COR-L47 (cell line): ENCODE measurements around the gene HACD2.
"Not testable (repeated sequence)": the region's sequence is repeated elsewhere in the genome, so short reads cannot be mapped to it uniquely, and the experiment has no call there.

Source experiments
- DNase-seq: peaks from one replicate; lab custom pipeline; 2025; lab: John Stamatoyannopoulos, UW

Gene HACD2

DNA sequence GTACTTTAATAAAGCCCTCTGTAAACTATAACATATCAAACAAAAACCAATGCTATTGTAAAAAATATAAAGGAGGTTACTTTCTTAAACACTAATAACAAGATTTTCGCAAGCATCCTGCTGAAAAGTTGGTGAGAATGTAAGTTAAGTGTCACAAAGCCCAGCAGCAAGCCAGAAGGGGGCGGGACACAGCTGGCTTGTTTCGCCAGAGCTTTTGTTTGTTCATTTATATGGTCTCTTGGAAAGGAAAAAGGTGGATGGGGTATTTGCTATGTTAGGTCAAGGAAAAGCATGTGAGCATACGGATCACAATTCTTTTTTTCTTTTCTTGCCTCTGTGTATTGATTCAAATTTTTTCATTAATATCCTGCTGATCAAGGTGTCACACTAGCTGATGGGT, 59.9 kb downstream of the HACD2 start:
- no peak for DNase-seq

DNA sequence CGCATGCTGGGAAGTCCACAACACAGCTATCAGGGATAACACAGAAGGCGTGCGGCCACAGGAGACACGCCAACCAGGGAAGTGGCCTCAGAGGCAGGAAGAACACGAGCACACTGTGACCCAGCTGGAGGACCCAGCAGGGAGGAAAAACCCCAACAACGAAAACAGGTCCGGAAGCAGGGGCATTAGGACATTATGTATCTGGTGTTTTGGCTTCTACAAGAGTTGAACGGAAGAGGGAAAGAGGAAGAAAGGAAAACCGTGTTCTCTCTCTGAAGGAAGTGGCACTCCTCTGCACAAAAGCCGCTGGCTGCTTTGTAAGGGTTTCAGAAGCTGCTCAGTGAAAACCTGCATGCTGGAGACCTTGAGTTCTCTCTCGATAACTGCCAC, 61.8 kb downstream of the HACD2 start:
- no peak for DNase-seq

DNA sequence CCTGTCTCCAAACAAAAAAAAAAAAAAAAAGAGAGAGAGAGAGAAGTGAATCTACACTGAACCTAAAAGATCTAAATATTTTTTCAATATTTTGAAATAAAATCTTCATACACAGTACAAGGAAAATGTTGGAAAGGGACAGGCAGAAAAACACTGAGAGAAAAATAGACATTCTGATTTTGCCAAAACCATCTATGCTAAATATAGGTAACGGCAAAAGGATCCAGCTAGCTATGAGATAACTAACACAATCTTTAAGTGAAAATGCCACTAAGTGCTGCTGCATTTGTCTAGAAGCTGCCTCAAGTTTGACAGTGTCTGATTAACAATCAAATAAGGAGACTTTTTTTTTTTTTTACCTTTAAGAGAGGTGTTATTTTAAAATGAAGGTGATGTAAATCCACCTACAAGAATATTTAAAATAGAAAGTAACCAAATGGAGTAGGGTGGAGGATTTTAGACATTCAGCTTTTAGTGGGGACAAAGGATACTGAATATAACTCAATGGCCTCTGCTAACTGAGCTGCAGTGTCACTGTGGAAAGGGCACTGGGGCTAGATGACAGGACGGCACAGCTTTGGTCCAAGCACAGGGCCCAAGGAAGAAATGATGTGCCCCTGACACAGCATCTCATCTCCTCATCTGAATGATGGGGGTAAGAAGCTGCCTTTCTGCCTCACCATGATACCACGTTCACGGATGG, 62.4 kb downstream of the HACD2 start:
- no peak for DNase-seq

DNA sequence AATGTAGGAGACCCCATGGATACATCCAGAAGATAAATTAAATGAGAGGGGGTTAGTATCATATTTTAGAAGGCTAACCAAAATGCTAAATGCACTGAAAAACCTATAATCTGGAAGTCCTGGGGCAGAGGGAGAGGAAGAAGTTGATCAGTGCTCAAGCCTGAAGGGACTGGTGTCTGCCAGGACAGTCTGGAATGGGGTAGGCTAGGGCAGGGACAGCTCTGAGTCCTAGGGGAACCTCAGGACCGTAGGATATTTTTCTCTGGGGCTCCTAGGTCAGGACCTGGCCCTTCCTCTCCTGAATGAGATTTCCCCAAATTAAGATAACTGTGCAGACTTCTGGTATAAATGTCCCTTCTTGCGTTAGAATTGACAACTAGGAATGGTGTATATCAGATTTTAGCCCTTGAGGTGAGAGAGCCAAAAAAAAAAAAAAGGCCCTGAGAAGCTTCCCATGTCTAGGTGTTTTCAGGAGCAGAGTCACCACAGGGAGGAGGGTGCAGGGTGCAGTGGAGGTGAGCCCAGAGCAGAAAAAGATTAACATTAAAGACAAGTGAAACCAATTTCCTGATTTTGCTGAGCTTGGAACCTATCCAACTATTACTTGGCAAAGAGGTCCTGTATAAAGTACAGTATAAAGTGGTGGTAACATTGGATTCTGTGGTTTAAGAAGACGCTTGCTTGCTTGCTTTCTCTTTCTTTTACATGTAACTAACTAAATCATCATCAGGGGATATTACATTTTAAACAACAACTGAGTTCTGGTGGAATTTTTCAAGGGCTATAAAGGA, 63.5 kb downstream of the HACD2 start:
- DNase-seq, result no peak

DNA sequence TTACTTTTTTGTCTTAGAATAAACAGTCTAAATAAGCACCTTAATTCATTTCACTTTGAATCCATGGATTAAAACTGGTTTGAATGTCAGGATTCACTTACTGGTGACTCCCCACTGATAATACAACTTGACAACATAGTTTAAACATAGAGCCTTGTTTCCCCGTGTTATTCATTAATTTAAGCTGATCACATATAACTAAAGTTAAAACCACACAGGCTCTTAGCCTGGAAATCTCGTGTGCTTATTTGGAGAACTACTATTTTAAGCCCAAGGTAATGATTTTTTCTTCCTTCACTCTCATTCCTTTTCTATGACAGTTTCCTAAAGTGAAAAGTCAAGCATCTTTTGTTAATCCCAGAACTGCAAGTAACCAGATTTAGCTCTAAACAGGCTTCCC, 64.2 kb downstream of the HACD2 start:
- DNase-seq, result no peak

DNA sequence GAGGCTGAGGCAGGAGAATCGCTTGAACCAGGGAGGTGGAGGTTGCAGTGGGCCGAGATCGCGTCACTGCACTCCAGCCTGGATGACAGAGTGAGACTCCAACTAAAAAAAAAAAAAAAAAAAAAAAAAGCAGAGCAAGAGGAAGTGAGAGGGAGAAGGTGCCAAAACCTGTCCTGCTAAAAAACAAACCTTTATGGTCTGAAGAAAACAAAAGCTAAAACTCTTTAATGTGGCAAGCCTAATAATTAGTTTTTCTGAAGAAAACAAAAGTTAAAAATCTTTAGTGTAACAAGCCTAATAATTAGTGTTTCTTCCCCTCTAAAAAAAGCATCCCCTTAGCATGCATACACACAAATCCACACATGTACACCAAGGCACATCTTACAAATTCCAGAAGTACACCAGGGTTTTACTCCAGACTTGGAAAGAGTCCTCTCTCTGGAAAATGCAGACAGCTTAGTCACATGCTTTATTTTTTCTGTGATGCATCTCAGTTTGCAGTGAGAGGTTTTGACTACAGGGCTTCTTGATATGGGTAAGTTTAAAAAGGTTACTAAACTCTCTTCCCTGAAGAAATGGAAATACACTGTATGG, 65.9 kb downstream of the HACD2 start:
- DNase-seq, result no peak

DNA sequence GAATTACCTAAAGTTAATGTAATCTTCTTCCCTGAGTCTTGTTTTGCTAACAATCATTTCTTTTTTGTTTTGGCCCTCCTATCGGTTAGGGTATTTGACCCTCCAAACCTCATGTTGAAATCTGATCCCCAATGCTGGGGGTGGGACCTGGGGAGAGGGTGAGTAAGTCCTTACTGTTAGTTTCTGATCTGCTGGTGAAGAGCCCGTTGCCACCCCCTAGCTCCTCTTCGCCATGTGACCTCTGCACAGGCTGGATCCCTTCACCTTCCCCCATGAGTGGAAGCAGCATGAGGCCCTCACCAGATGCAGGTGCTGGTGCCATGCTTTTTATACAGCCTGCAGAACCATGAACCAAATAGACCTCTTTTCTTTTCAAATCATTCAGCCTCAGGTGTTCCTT, 73.1 kb downstream of the HACD2 start:
- DNase-seq, result no peak

DNA sequence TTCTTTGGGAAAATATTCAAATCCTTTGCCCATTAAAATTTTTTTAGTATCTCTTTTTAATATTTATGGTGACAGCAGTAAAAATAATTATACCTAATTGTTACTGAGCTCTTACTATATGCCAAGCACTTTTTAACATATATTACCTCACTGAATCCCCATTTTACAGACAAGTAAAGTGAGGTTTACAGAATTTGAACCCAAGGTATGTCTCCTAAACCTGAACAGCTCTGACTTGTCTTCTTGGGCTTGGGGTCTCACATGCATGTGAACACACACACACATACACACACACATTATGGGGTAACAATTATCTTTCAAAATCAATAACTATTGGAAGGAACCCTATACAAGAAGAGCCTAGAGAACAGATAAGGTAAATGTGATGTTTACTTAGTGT, 73.8 kb downstream of the HACD2 start:
- no peak for DNase-seq

DNA sequence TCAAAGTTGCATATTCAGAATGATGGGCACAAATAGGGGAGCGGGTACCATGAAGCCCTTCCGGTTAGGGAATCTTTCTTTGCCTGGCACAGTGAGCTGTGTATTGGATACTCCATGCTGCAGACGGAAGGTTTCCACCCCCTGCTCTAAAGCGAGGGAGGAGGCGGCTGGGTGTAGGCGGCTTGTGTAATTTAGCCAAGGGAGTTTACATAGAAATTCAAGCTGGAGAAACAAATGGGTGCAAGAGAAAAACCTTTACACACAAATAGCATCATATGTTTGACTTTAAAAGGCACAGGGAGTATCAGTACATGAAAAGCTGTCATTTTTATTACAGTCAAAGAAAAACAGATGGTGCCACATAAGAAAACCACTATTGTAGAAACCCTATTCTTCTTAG, 76.7 kb downstream of the HACD2 start:
- DNase-seq, result no peak

DNA sequence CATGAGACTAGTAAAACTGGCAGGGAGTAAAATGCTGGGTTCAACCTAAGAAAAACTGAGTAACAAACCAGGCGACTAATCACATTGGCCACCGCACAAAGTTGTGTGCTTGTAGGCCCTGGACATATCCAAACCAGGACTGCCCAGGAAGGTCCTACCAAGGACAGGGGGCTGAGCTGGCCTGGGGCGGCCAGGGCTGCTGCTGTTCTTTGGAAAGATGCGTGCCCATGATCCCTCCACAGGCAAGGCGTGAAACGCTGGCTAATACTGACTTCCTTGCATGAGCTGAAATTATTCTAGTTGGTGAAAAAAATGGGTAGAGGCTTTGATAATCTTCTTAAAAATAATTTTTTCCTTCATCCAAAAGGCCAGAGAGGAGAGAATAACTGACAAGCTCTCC, 79.0 kb downstream of the HACD2 start:
- DNase-seq, result no peak

DNA sequence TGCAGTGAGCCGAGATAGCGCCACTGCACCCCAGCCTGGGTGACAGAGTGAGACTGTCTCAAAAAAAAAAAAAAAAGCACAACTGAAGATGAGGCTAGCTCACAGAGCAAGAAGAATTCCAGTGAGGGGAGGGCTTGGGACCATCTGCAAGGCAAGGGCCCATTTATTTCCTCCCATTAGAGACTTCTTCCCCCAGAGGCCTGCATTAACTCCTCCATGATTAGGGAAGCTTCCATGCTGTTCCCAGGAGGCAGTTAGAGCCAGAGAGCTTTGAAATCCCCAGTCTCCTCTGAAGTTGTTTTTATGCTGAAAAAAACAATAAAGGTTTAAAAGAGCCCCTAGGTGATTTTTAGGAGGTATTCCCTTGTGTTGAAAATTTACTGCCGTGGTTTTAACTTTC, 81.7 kb downstream of the HACD2 start:
- DNase-seq, result no peak

DNA sequence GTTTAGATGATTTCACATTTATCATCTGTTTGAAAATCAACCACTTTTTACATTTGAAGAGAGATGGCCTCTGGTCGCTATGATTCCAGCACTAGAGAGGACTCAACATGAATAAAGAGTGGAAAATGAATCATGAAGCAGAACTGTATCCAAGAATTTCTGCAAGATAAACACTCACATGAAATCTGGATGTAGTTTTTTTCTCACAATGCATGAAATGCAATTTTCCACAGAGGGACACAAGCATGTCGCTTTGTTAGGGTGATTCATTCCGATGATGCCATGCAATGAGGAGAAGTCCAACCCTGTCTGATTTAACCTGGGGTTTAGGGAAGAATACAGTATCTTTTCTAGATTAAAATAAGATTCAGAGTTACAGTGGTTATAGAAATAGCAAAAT, 85.5 kb downstream of the HACD2 start:
- no peak for DNase-seq

DNA sequence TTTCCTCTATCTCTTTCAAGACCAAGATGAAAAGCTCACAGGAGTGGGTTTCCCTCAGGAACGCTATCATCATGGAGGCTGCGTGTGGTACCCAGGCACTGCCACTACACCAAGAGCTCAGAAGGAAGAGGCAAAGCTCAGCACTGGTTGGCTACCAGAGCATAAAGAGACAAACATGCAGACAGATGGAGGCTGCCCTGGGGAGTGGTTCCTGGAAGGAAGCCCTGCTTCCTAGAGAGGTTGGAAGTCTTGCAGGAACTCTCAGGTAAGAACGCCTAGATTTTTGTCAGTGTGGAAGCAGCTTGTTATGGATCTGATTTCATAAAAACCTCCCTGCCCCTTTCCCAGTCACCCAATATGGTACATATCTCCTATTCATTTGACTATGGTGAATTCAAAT, 86.1 kb downstream of the HACD2 start:
- no peak for DNase-seq

DNA sequence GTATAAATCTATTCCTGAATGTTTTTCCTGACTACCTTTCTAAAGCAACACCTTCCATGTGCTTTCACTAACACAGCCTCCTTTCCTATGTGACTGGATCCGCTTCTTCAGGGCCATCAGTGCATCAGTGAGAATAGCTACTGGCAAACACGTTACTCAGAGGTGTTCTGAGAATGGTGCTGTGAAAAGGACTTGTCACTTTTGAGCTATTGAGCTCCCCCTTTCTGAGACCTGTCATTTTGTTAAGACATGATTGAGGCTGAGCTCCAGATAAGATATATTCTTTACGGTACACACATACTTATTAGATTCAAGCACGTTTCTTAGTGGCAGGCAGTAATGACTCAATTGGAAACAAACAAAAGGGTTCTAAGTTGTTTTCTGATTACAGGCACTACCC, 90.9 kb downstream of the HACD2 start:
- no peak for DNase-seq

DNA sequence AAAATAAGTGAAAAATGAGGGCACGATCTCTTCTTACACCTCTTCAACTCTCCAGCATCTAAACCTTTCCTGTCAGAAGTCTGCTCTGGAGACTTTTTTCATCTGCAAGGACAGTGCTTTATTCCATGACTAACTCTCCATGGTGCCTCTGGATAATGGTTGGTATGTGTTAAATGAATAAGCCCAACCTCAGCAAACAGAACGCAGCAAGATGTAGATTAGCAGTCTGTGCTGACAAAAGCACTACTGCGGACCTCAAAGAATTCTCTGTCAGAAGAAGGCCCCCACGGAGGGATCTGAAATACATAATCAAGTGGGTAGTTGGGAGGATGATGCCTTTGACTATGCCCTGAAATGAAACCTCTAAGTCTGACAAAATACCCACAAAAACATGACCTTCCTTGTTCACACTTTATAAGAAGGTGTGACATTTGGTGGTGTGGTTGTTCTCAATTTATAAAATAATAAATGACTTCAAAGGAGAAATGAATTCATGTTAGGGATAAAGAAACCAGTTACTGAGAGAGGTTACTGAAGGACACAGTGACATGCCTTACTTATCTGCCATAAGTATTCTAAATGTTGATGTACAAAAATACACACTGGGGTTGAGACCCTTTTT, 92.8 kb downstream of the HACD2 start:
- DNase-seq, result no peak

DNA sequence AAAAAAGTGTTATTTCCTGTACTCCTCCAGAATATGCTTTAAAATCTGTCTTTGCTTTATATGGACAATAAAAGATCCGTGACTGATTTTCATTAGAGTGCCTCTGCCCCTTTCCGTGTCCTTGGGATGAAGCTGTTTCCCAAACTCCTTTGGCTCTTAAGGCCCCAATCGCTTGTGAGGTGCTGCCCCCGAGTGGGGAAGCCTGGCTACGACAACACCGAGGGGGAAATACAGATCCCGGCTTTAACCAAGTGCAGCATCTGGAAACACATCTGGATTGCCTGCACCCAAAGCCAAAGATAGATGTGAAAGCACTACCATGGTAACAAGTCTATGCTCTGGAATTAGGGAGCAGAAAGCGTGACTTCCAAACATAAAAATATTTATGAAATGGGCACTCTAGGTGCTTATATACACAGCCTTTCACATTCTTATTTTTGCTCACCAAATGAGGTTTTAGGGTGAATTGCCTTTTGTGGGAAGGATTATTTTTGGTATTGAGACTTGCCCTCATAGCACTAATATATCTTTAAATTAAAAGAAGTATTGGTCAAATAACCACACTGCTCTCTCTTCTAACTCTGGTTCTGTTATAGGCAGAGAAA, 95.4 kb downstream of the HACD2 start:
- peak; percentile 44 for DNase-seq

DNA sequence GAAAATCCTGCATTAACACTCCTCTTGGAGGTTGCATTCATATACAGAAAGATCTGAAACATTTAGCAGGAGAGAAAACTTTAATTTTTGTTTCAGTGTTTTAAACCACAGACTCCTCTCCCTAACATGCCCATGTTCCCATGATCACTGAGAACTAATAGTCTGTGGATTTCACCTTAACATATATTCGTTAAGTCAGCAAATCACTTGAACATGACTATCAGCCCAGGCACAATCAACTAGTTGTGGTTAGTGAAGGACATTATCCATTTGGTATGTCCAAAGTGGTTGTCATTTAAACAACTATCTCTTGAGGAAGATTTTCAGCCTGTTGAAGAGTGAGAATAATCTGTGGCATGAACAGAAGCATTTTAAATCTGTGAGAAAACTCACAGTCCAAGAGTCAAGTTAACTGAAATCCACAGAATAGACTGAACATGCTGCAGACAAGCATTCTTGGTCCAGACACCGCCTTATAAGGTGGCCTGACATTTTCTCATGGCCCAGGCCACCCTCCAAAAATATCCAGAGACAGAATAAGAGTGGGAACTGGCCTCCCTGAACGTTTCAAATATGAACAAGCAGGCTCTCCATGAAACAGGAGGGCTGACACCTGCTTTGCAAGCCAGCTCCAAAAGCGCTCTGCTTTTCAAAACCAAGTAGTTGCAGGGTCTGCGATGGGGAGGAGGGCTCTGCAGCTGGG, 96.1 kb downstream of the HACD2 start:
- DNase-seq, result no peak

DNA sequence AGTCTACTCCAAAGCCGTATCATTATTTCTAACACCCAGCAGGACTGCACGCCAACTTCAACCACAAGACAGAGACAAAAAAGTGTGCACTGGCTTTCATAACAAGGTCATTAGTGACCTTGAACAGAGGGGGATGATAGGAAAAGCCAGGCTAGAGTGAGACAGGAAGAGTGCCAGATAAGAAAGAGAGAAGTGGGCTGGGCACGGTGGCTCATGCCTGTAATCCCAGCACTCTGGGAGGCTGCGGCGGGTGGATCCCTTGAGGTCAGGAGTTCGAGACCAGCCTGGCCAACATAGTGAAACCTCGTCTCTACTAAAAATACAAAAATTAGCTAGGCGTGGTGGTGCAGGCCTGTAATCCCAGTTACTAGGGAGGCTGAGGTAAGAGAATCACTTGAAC, 97.8 kb downstream of the HACD2 start:
- not testable (repeated sequence) for DNase-seq

DNA sequence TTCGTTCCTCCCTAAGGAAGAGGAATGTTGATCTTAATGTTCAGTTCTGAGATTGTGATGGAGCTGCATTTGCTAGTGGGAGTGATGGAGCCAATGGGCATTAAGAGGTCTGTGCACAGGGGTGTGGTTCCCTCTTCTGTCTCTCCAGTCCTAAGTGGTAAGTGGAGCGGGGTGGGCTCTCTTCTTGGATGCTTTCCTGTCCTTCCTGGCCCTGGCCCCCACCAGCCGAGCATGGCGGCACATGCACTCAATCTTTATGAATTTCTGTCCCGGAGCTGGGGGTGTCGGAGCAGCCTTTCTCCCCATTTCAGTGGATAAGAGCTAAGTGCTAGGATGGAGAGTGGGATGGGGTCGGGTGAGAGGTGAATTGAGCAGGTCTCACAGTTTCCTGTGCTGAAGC, 98.4 kb downstream of the HACD2 start:
- DNase-seq, result no peak

DNA sequence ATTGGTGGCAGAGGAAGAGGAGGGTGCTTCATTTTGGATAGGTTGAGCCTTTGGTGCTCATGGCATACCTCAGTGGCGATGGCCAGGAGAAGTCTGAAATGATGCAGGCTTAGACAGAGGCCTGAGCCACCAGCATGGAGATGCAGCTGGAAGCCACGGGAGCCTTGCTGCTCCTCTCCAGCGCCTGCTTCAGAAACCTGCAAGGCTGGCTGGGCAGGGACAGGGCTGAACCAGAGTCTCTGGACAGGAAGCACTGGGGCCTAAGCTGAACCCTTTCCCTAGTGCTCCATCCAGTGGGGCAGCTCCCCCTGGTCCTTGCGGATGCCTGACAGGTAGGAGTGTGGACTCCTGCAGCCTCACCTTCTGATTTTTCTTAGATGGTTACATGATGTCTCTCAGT, 99.3 kb downstream of the HACD2 start:
- DNase-seq, result no peak

DNA sequence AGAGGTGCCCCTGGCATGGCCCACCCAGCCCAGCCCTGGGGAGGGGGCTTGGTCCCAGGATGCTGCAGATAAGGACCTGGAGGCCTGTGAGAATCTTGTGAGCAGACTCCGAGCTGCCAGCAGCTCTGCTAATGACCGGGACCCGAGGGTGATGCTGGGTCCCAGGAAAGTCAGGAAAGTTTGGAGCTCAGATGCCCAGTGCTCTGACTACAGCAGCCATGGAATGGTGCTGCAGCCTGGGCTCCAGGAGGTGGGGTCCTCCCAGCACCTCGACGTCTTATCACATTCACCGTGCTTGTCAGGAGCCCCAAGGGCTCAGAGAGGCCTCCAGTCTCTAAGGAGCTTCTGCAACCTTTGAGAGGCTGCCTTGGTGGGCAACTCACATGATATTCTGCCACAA, 101.7 kb downstream of the HACD2 start:
- DNase-seq, result no peak
